Activated CD8-positive, alpha-beta T cell treated with anti-CD3 and anti-CD28 coated beads for 36 hours (primary cell): ENCODE measurements around the gene IL36B. TPM values are rescaled to one million over a fixed set of nuclear protein-coding genes. Genes with fewer than 3 reads are reported as not detected.

ENCODE experiments used
- ATAC-seq: fragments of 200-7000 bp; cut with Tn5 transposase; one replicate; pipeline ENCODE4 v1.10.0; 2021; ENCODE audit warnings: mild to moderate bottlenecking, moderate library complexity
- CTCF ChIA-PET: fragments of 350-600 bp; sonication (Branson Sonifier 250); formaldehyde crosslinking; loops from one replicate; lab custom pipeline; 2021; ENCODE audit warnings: antibody characterized with exemption; lab: Charles Lee
- POLR2A ChIA-PET: fragments of 350-600 bp; sonication (Branson Sonifier 250); formaldehyde crosslinking; loops from one replicate; lab custom pipeline; 2021; ENCODE audit warnings: antibody characterized with exemption; lab: Charles Lee
- DNase-seq: peaks from one replicate; pipeline ENCODE4 v3.0.0-alpha.2; 2020
- H3K27ac Mint-ChIP-seq: one replicate; pipeline ENCODE4 v1.8.0; 2021; ENCODE audit warnings: mild to moderate bottlenecking, mixed read lengths
- H3K27me3 Mint-ChIP-seq: one replicate; pipeline ENCODE4 v1.8.0; 2021; ENCODE audit warnings: mixed read lengths
- H3K36me3 Mint-ChIP-seq: one replicate; pipeline ENCODE4 v1.8.0; 2021; ENCODE audit warnings: low read depth, mixed read lengths
- H3K4me1 Mint-ChIP-seq: one replicate; pipeline ENCODE4 v1.8.0; 2021; ENCODE audit warnings: low read depth, mixed read lengths
- H3K4me3 Mint-ChIP-seq: one replicate; pipeline ENCODE4 v1.8.0; 2021; ENCODE audit warnings: mild to moderate bottlenecking, moderate library complexity, mixed read lengths
- H3K9me3 Mint-ChIP-seq: one replicate; pipeline ENCODE4 v1.8.0; 2021; ENCODE audit warnings: mixed read lengths
- intact Hi-C: fragments of 100-400 bp; cut with micrococcal nuclease; formaldehyde crosslinking; loops from one replicate; pipeline ENCODE4 v1.10.0; 2022
- total RNA-seq, 2 experiments: library from RNA; stranded (reverse); gene quantifications; one replicate each; pipeline ENCODE4 v1.2.3, GENCODE V29; 2021
- TF ChIP-seq, protein P1 (sequence below): fragments of 200-600 bp; IDR thresholded peaks from one replicate; pipeline ENCODE4 v1.8.0; 2022; ENCODE audit warnings: antibody characterized with exemption, mild to moderate bottlenecking

The IL36B gene
- total RNA-seq, 2 experiments from 2014 or later: not detected

DNA sequence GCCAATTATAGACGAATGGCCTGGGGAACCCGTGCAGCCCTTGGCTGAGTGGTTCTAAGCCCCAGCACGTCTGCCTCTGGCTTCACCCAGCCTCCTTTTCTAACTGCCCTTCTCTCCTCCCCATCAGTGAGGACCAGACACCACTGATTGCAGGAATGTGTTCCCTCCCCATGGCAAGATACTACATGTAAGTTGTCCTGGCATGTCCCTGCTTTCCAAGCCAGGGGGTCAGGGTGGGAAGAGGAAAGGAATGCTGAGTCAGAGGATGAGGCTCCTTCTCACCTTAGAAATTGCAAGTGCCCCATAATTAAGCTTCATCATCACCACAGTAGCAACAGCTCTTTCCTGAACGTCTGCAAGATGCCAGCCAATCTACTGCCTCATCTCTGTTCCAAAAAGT lies 19.9 kb upstream of the IL36B start:
- no peak overlapping the region for H3K4me3 Mint-ChIP-seq
- H3K27me3 Mint-ChIP-seq: no peaks in the 10 kb centered on the region
- intact Hi-C loops: no loop called here
- no peak for DNase-seq
- ChIA-PET CTCF (interaction anchor here (1.3 to 2.0 kb wide), 3 partner anchors 11 to 132 kb away, joined by 3 to 5 read pairs (median 4); no protein-coding TSS in a partner anchor), POLR2A (interaction anchor here (1.0 kb wide), 1 partner anchor 105 kb away, joined by 3 read pairs; no protein-coding TSS in a partner anchor)
- ATAC-seq: no peak
- H3K9me3 Mint-ChIP-seq: no peaks in the 10 kb centered on the region
- H3K27ac Mint-ChIP-seq: no peak overlapping the region
- H3K36me3 Mint-ChIP-seq: no peaks in the 10 kb centered on the region
- TF ChIP-seq, protein P1, sequence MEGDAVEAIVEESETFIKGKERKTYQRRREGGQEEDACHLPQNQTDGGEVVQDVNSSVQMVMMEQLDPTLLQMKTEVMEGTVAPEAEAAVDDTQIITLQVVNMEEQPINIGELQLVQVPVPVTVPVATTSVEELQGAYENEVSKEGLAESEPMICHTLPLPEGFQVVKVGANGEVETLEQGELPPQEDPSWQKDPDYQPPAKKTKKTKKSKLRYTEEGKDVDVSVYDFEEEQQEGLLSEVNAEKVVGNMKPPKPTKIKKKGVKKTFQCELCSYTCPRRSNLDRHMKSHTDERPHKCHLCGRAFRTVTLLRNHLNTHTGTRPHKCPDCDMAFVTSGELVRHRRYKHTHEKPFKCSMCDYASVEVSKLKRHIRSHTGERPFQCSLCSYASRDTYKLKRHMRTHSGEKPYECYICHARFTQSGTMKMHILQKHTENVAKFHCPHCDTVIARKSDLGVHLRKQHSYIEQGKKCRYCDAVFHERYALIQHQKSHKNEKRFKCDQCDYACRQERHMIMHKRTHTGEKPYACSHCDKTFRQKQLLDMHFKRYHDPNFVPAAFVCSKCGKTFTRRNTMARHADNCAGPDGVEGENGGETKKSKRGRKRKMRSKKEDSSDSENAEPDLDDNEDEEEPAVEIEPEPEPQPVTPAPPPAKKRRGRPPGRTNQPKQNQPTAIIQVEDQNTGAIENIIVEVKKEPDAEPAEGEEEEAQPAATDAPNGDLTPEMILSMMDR: no peak
- peaks cover 10% of the 10 kb centered on the region for H3K4me1 Mint-ChIP-seq

GRCh38 chr2:113070606-113070975 lies 17.9 kb upstream of the IL36B start:
- Mint-ChIP-seq H3K27ac (no peak overlapping the region), H3K27me3 (no peaks in the 10 kb centered on the region), H3K36me3 (no peaks in the 10 kb centered on the region), H3K4me1 (peaks cover 10% of the 10 kb centered on the region), H3K9me3 (no peaks in the 10 kb centered on the region), H3K4me3 (no peak overlapping the region)
- intact Hi-C loops: no loop called here
- DNase-seq: no peak
- TF ChIP-seq, protein P1: no peak
- ChIA-PET CTCF (interaction anchor here (1.0 to 1.8 kb wide), 2 partner anchors 9 to 68 kb away, joined by 4 to 10 read pairs; no protein-coding TSS in a partner anchor), POLR2A (no interaction called here)
- no peak for ATAC-seq

GRCh38 chr2:113069676-113070605 lies 17.3 kb upstream of the IL36B start:
- DNase-seq: no peak
- TF ChIP-seq, protein P1: no peak
- ChIA-PET CTCF (interaction anchor here (1.0 to 1.8 kb wide), 3 partner anchors 10 to 68 kb away, joined by 3 to 10 read pairs (median 4); no protein-coding TSS in a partner anchor), POLR2A (no interaction called here)
- Mint-ChIP-seq H3K4me3 (no peak overlapping the region), H3K4me1 (peaks cover 4% of the 10 kb centered on the region), H3K27ac (no peak overlapping the region), H3K9me3 (no peaks in the 10 kb centered on the region), H3K36me3 (no peaks in the 10 kb centered on the region), H3K27me3 (no peaks in the 10 kb centered on the region)
- intact Hi-C loops: no loop called here
- no peak for ATAC-seq

GRCh38 chr2:113068706-113069485 lies 16.2 kb upstream of the IL36B start:
- intact Hi-C loops: no loop called here
- CTCF ChIA-PET: interaction anchor here (1.0 to 1.8 kb wide), 7 partner anchors 8 to 183 kb away, joined by 3 to 10 read pairs (median 3); no protein-coding TSS in a partner anchor
- no peak for DNase-seq
- H3K9me3 Mint-ChIP-seq: no peaks in the 10 kb centered on the region
- POLR2A ChIA-PET: no interaction called here
- H3K4me3 Mint-ChIP-seq: no peak overlapping the region
- H3K36me3 Mint-ChIP-seq: no peaks in the 10 kb centered on the region
- TF ChIP-seq, protein P1: no peak
- no peaks in the 10 kb centered on the region for H3K27me3 Mint-ChIP-seq
- H3K4me1 Mint-ChIP-seq: no peaks in the 10 kb centered on the region
- no peak overlapping the region for H3K27ac Mint-ChIP-seq
- no peak for ATAC-seq
